PC-3 (cell line): Measurements from ENCODE around the gene ADAMTS16. TPM values are rescaled to one million over a fixed set of nuclear protein-coding genes. Genes with fewer than 3 reads are reported as not detected.

ENCODE experiments used
- ATAC-seq: fragments of 200-7000 bp; cut with Tn5 transposase; 2 replicates; pipeline ENCODE4 v1.9.1; 2020; ENCODE audit warnings: mild to moderate bottlenecking, moderate library complexity
- BruUV-seq: library from RNA; stranded (reverse); fragments of 400-500 nt; replicated peaks from 2 replicates; lab custom pipeline; 2021; lab: Mats Ljungman, UMichigan
- CTCF ChIA-PET: fragments of 300-600 bp; sonication (Branson Sonifier 250); formaldehyde crosslinking; loops from one replicate; lab custom pipeline; 2022; ENCODE audit warnings: antibody characterized with exemption; lab: Charles Lee
- POLR2A ChIA-PET: fragments of 300-600 bp; sonication (Branson Sonifier 250); formaldehyde crosslinking; loops from one replicate; lab custom pipeline; 2022; ENCODE audit warnings: antibody characterized with exemption; ENCODE audit not compliant: unreplicated experiment; lab: Charles Lee
- DNase-seq: peaks from one replicate; pipeline ENCODE4 v3.0.0-alpha.2; 2015
- H2AFZ ChIP-seq: fragments of 300-600 bp; sonication (generic); 2 replicates; pipeline ENCODE4 v1.6.0; 2016; ENCODE audit warnings: antibody characterized with exemption, low read length
- H3F3A ChIP-seq: fragments of 300-600 bp; sonication (generic); one replicate; pipeline ENCODE4 v1.6.0; 2017; ENCODE audit warnings: antibody characterized with exemption, low read length, control low read depth, mild to moderate bottlenecking; ENCODE audit not compliant: unreplicated experiment
- H3K27ac ChIP-seq: fragments of 300-600 bp; sonication (generic); 2 replicates; pipeline ENCODE4 v1.5.1; 2016; ENCODE audit warnings: mild to moderate bottlenecking, low read length
- H3K27me3 ChIP-seq: fragments of 300-600 bp; sonication (generic); 2 replicates; pipeline ENCODE4 v1.6.1; 2016; ENCODE audit warnings: low read length, mixed read lengths
- H3K36me3 ChIP-seq: fragments of 300-600 bp; sonication (generic); 2 replicates; pipeline ENCODE4 v1.6.1; 2016; ENCODE audit warnings: low read depth, mixed run types, low read length, mixed read lengths
- H3K4me1 ChIP-seq: fragments of 300-600 bp; sonication (generic); 2 replicates; pipeline ENCODE4 v1.5.1; 2016; ENCODE audit warnings: low read length; ENCODE audit not compliant: insufficient read depth
- H3K4me2 ChIP-seq: fragments of 300-600 bp; sonication (generic); 2 replicates; pipeline ENCODE4 v1.6.0; 2016; ENCODE audit warnings: low read length
- H3K4me3 ChIP-seq: fragments of 300-600 bp; sonication (generic); 2 replicates; pipeline ENCODE4 v1.5.1; 2016; ENCODE audit warnings: mild to moderate bottlenecking, low read length, mixed read lengths
- H3K79me2 ChIP-seq: fragments of 300-600 bp; sonication (generic); 2 replicates; pipeline ENCODE4 v1.6.1; 2017; ENCODE audit warnings: low read length, mixed read lengths
- H3K9ac ChIP-seq: fragments of 300-600 bp; sonication (generic); 2 replicates; pipeline ENCODE4 v1.6.0; 2016; ENCODE audit warnings: mild to moderate bottlenecking, low read length
- H3K9me2 ChIP-seq: fragments of 300-600 bp; sonication (generic); replicated peaks from 2 replicates; pipeline ENCODE4 v1.6.1; 2016; ENCODE audit warnings: mixed run types, low read length, mixed read lengths
- H3K9me3 ChIP-seq: fragments of 300-600 bp; sonication (generic); 2 replicates; pipeline ENCODE4 v1.6.1; 2016; ENCODE audit warnings: low read length, mixed read lengths
- H4K20me1 ChIP-seq: fragments of 300-600 bp; sonication (generic); 2 replicates; pipeline ENCODE4 v1.6.1; 2016; ENCODE audit warnings: low read length, mixed read lengths
- CTCF ChIP-seq: fragments of 300-600 bp; sonication (generic); conservative IDR thresholded peaks from 2 replicates; pipeline ENCODE4 v1.5.1; 2017; ENCODE audit warnings: antibody characterized with exemption, low read depth, mild to moderate bottlenecking, low read length
- EZH2 ChIP-seq: fragments of 300-600 bp; sonication (generic); IDR thresholded peaks from one replicate; pipeline ENCODE4 v1.6.1; 2017; ENCODE audit warnings: antibody characterized with exemption, mild to moderate bottlenecking, low read length; ENCODE audit not compliant: unreplicated experiment
- EZH2phosphoT487 ChIP-seq: fragments of 300-600 bp; sonication (generic); IDR thresholded peaks from 2 replicates; pipeline ENCODE4 v1.6.1; 2018; ENCODE audit warnings: mild to moderate bottlenecking, antibody characterized with exemption, low read length, borderline replicate concordance
- intact Hi-C: fragments of 100-400 bp; cut with micrococcal nuclease; formaldehyde crosslinking; loops from 2 replicates; pipeline ENCODE4 v1.9.0; 2023
- total RNA-seq: library from RNA; depleted of rRNA; stranded (reverse); fragments of >200 nt; gene quantifications from 2 replicates; pipeline ENCODE4 v1.2.3, GENCODE V29; 2014

Gene ADAMTS16
- total RNA-seq, 1 experiment from 2014 or later = 1.7 TPM

GRCh38 chr5:5330728-5331452 lies 190.8 kb downstream of the ADAMTS16 start:
- CTCF ChIA-PET = no interaction called here
- H3K9me3 ChIP-seq = no peaks in the 10 kb centered on the region
- intact Hi-C loops = no loop called here
- no peak overlapping the region for H3K4me2 ChIP-seq
- ATAC-seq (no peak), DNase-seq (no peak)
- H3K9me2 ChIP-seq = no peaks in the 10 kb centered on the region
- no peak overlapping the region for H3K27ac ChIP-seq
- no peak overlapping the region for H2AFZ ChIP-seq
- H3K36me3 ChIP-seq = no peaks in the 10 kb centered on the region
- H3K27me3 ChIP-seq = no peaks in the 10 kb centered on the region
- POLR2A ChIA-PET = no interaction called here
- no peaks in the 10 kb centered on the region for H4K20me1 ChIP-seq
- peaks cover 4% of the 10 kb centered on the region for H3F3A ChIP-seq
- no peak overlapping the region for H3K4me3 ChIP-seq
- H3K9ac ChIP-seq = no peak overlapping the region
- peaks cover 16% of the 10 kb centered on the region for H3K4me1 ChIP-seq
- TF ChIP-seq EZH2phosphoT487 = no peak
- TF ChIP-seq EZH2 = no peak
- TF ChIP-seq CTCF = no peak
- no TSS peak for BruUV-seq
- H3K79me2 ChIP-seq = no peaks in the 10 kb centered on the region

- H3K9ac ChIP-seq = no peak overlapping the region
- no TSS peak for BruUV-seq
- peaks cover 12% of the 10 kb centered on the region for H3F3A ChIP-seq
- TF ChIP-seq CTCF (no peak), EZH2 (no peak), EZH2phosphoT487 (no peak)
- no peak overlapping the region for H3K27ac ChIP-seq
- no peaks in the 10 kb centered on the region for H3K27me3 ChIP-seq
- H3K79me2 ChIP-seq = no peaks in the 10 kb centered on the region
- no peak overlapping the region for H3K4me2 ChIP-seq
- H4K20me1 ChIP-seq = no peaks in the 10 kb centered on the region
- intact Hi-C loops = no loop called here
- no peak overlapping the region for H3K4me3 ChIP-seq
- no peak for ATAC-seq
- H2AFZ ChIP-seq = no peak overlapping the region
- ChIA-PET CTCF (no interaction called here), POLR2A (no interaction called here)
- no peaks in the 10 kb centered on the region for H3K9me3 ChIP-seq
- no peaks in the 10 kb centered on the region for H3K36me3 ChIP-seq
- DNase-seq = no peak
- no peaks in the 10 kb centered on the region for H3K9me2 ChIP-seq
- H3K4me1 ChIP-seq = peaks cover 25% of the 10 kb centered on the region
Measured at GRCh38 chr5:5331848-5332247, 191.7 kb downstream of the ADAMTS16 start.

DNA sequence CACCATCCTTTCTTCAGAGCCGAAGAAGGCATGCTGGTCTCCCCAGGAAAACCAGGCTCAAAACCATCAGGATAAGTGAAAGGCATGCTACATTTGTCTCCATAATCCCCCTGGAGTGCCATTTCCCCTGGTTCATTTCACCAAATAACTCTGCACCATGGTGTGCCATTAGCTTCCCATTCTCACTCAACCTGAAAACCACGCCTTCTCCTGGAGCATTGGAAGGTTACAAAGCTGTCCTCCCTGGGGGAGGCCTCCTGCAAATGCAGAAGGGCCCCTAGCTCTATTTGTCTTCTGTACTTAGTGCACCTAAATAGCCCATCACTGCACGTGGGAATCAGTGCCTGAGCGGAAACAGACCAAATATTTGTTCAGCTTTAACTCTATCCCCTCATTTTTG lies 192.2 kb downstream of the ADAMTS16 start:
- Histone ChIP-seq H2AFZ (no peak overlapping the region), H3K9me2 (no peaks in the 10 kb centered on the region), H3K36me3 (no peaks in the 10 kb centered on the region), H3K27me3 (no peaks in the 10 kb centered on the region), H4K20me1 (no peaks in the 10 kb centered on the region), H3K9ac (no peak overlapping the region), H3K4me1 (peaks cover 29% of the 10 kb centered on the region), H3K4me3 (no peak overlapping the region), H3K4me2 (no peak overlapping the region), H3K27ac (no peak overlapping the region), H3F3A (peaks cover 12% of the 10 kb centered on the region), H3K9me3 (no peaks in the 10 kb centered on the region), H3K79me2 (no peaks in the 10 kb centered on the region)
- CTCF ChIA-PET = no interaction called here
- no TSS peak for BruUV-seq
- intact Hi-C loops = no loop called here
- TF ChIP-seq EZH2 = no peak
- TF ChIP-seq CTCF = no peak
- TF ChIP-seq EZH2phosphoT487 = no peak
- POLR2A ChIA-PET = no interaction called here
- no peak for DNase-seq
- ATAC-seq = no peak
